KMS-11 (cell line): ENCODE data around the gene SLK.

ENCODE experiments used
- H2AFZ ChIP-seq: fragments of 200-600 bp; sonication (generic); 2 replicates; pipeline ENCODE4 v1.6.1; 2016; ENCODE audit warnings: antibody characterized with exemption, mixed run types, low read depth
- H3K27ac ChIP-seq: fragments of 200-600 bp; sonication (generic); 2 replicates; pipeline ENCODE4 v1.6.1; 2016; ENCODE audit warnings: mild to moderate bottlenecking, mixed run types
- H3K27me3 ChIP-seq: fragments of 200-600 bp; sonication (generic); 2 replicates; pipeline ENCODE4 v1.6.1; 2017; ENCODE audit warnings: mild to moderate bottlenecking, low read depth, mixed run types, moderate library complexity; ENCODE audit not compliant: insufficient read depth
- H3K36me3 ChIP-seq: fragments of 200-600 bp; sonication (generic); 2 replicates; pipeline ENCODE4 v1.6.1; 2017; ENCODE audit warnings: mild to moderate bottlenecking, mixed run types; ENCODE audit not compliant: insufficient read depth
- H3K4me1 ChIP-seq: fragments of 200-600 bp; sonication (generic); 2 replicates; pipeline ENCODE4 v1.6.1; 2016; ENCODE audit warnings: mild to moderate bottlenecking, low read depth, mixed run types; ENCODE audit not compliant: poor library complexity, severe bottlenecking
- H3K4me2 ChIP-seq: fragments of 200-600 bp; sonication (generic); 2 replicates; pipeline ENCODE4 v1.7.0; 2016; ENCODE audit warnings: mild to moderate bottlenecking, mixed run types
- H3K4me3 ChIP-seq: fragments of 200-600 bp; sonication (generic); IDR thresholded peaks from 2 replicates; pipeline ENCODE4 v1.6.1; 2017; ENCODE audit warnings: low read depth, low read length, mixed read lengths; ENCODE audit not compliant: insufficient read depth
- H3K79me2 ChIP-seq: fragments of 200-600 bp; sonication (generic); 2 replicates; pipeline ENCODE4 v1.6.1; 2016; ENCODE audit warnings: low read depth, mixed run types; ENCODE audit not compliant: insufficient read depth
- H3K9ac ChIP-seq: fragments of 200-600 bp; sonication (generic); 2 replicates; pipeline ENCODE4 v1.6.1; 2016; ENCODE audit warnings: mild to moderate bottlenecking, mixed run types
- H4K20me1 ChIP-seq: fragments of 200-600 bp; sonication (generic); 2 replicates; pipeline ENCODE4 v1.6.1; 2016; ENCODE audit warnings: mild to moderate bottlenecking, mixed run types; ENCODE audit not compliant: insufficient read depth
- CTCF ChIP-seq: fragments of 200-600 bp; sonication (generic); conservative IDR thresholded peaks from 2 replicates; pipeline ENCODE4 v1.6.1; 2017; ENCODE audit warnings: low read depth, mild to moderate bottlenecking, antibody characterized with exemption, low read length, moderate library complexity, mixed read lengths

Gene SLK

DNA sequence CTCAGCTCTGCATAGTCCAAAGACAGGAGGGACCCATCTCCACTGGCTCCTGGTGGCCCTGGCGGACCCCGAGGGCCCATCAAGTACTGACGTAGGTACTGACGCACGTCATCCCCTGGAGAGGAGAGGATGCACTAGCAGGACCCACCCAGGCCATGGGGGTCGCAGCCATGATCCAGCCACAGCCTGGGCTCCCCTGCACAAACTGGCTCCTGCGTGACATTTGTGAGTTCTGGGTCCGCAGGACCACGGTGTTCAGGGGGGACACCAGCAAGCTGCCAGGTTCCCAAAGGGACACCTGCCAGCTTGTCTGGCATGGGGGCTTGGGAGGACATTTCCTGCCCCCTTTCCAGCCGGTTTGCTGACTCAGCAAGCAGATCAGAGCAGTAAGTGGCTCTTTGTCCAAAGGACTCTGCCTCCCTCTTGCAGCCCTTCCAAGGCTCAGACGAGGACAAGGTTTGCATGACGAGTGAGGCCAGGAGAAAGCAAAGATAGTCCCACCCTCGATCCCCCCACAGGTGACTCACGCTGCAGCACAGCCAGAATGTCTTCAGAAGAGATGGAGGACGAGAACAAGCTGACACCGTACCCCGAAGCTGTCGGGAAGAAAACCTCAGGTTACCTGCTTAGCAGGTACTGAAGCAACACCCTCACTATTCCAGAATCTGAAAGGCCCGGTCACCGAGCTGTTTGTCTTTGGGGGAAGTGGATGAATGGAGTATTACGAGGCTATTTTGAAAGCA is 69.7 kb downstream of the SLK start:
- Histone ChIP-seq H4K20me1 (no peaks in the 10 kb centered on the region), H2AFZ (no peak overlapping the region), H3K4me2 (no peak overlapping the region), H3K4me1 (no peaks in the 10 kb centered on the region), H3K79me2 (no peaks in the 10 kb centered on the region), H3K4me3 (no peak overlapping the region), H3K27me3 (no peaks in the 10 kb centered on the region), H3K27ac (no peak overlapping the region), H3K36me3 (no peaks in the 10 kb centered on the region), H3K9ac (no peak overlapping the region)
- no peak for TF ChIP-seq CTCF

GRCh38 chr10:104037261-104037951 is 70.5 kb downstream of the SLK start:
- TF ChIP-seq CTCF = no peak
- Histone ChIP-seq H3K4me2 (no peak overlapping the region), H3K4me1 (no peaks in the 10 kb centered on the region), H3K27me3 (no peaks in the 10 kb centered on the region), H3K4me3 (no peak overlapping the region), H3K9ac (no peak overlapping the region), H2AFZ (no peak overlapping the region), H3K27ac (no peak overlapping the region), H4K20me1 (no peaks in the 10 kb centered on the region), H3K36me3 (no peaks in the 10 kb centered on the region), H3K79me2 (no peaks in the 10 kb centered on the region)

GRCh38 chr10:104038537-104038936 is 71.6 kb downstream of the SLK start:
- Histone ChIP-seq H2AFZ (no peak overlapping the region), H3K4me1 (no peaks in the 10 kb centered on the region), H3K79me2 (no peaks in the 10 kb centered on the region), H3K4me3 (no peak overlapping the region), H3K36me3 (no peaks in the 10 kb centered on the region), H4K20me1 (no peaks in the 10 kb centered on the region), H3K27ac (no peak overlapping the region), H3K4me2 (no peak overlapping the region), H3K27me3 (no peaks in the 10 kb centered on the region), H3K9ac (no peak overlapping the region)
- no peak for TF ChIP-seq CTCF

DNA sequence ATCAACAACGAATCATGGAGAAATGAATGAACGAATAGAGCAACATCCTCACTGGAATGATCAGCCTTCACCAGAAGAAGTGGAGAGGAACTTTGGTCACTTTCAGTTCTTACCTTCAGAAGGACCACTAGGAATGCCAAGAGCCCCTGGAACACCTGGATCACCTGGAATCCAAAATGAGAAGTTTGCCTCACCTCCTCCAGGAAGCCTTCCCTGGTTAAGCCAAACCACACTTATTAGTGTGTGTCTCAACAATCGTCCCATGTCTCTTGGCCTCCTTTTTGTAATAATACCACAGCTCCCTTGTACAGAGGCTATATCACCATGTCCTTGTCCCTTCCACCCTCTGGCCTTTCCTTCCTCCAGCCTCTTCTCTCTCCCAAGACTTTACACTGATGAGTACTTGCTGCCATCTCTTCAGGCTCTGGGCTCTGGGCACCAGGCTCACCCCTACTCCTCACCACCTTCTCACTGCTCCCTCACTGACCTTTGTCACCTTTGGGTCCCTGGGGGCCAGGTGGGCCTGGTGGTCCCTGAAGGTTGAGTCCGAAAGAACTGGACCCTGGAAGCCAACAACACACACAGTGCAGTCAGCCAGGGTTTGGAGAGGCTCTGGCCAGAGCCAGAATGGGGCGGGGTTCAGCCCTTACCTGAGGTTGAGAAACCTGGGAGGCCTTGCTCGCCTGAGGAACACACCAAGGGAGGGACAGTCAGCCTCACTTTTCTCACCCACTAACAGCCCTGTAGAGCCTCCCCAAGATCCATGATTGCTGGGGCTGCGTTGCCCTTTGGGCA is 72.2 kb downstream of the SLK start:
- TF ChIP-seq CTCF = no peak
- H3K79me2 ChIP-seq = no peaks in the 10 kb centered on the region
- H3K4me2 ChIP-seq = no peak overlapping the region
- H2AFZ ChIP-seq = no peak overlapping the region
- H3K27me3 ChIP-seq = no peaks in the 10 kb centered on the region
- H3K36me3 ChIP-seq = no peaks in the 10 kb centered on the region
- H3K27ac ChIP-seq = no peak overlapping the region
- no peak overlapping the region for H3K9ac ChIP-seq
- H3K4me3 ChIP-seq = no peak overlapping the region
- H4K20me1 ChIP-seq = no peaks in the 10 kb centered on the region
- no peaks in the 10 kb centered on the region for H3K4me1 ChIP-seq
